AG08396 (cell line): ENCODE data around the gene DNAJC30.
"Not testable (repeated sequence)": the region's sequence is repeated elsewhere in the genome, so short reads cannot be mapped to it uniquely, and the experiment has no call there.

Source experiments
- DNase-seq: peaks from one replicate; pipeline ENCODE4 v3.0.0; 2012; ENCODE audit warnings: low spot score, mixed read lengths

Gene DNAJC30

GRCh38 chr7:73681031-73681430 is 2.2 kb downstream of the DNAJC30 start:
- DNase-seq = no peak

DNA sequence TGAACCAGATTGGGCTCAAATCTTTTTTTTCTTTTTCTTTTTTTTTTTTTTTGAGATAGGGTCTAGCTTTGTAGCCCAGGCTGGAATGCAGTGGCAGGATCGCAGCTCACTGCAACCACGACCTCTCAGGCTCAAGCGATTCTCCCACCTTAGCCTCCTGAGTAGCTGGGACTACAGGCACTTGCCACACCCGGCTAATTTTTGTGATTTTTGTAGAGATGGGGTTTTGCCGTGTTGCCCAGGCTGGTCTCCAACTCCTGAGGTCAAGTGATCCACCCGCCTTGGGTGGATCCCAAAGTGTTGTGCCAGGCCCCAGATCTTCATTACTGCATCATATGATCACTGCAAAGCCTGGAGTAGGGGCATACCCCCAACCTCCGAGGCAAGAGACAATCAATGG is 2.8 kb downstream of the DNAJC30 start:
- no peak for DNase-seq

GRCh38 chr7:73679709-73680108 is 3.5 kb downstream of the DNAJC30 start:
- DNase-seq = no peak

DNA sequence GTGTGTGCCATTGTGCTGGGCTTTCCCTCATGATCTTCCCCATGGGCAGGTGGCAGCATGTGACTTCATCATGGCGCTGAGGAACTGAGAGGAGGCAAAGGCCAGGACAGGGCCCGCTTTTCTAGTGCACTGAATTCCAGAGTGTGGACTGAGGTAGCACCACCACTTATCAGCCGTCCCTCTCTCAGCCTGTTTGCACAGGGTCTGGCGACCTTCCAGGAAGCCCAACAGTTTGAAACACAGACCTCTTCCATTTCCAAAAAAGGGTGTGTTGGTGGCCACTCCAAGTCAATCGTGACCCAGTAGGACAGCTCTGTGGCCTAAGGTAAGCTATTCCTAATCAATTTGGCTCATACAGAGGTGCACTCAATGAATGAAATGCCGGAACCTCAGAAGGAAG is 4.4 kb downstream of the DNAJC30 start:
- DNase-seq = no peak

DNA sequence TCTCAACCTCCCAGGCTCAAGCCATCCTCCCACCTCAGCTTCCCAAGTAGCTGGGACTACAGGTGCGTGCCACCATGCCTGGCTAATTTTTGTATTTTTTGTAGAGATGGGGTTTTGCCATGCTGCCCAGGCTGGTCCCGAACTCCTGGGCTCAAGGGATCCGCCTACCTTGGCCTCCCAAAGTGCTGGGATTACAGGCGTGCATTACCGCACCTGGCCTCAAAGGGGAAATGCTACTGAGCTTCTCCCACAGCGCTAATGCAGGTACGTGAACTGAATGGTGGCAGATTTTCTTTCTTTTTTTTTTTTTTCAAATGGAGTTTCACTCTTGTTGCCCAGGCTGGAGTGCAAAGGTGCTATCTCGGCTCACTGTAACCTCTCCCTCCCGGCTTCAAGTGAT is 7.2 kb downstream of the DNAJC30 start:
- not testable (repeated sequence) for DNase-seq

DNA sequence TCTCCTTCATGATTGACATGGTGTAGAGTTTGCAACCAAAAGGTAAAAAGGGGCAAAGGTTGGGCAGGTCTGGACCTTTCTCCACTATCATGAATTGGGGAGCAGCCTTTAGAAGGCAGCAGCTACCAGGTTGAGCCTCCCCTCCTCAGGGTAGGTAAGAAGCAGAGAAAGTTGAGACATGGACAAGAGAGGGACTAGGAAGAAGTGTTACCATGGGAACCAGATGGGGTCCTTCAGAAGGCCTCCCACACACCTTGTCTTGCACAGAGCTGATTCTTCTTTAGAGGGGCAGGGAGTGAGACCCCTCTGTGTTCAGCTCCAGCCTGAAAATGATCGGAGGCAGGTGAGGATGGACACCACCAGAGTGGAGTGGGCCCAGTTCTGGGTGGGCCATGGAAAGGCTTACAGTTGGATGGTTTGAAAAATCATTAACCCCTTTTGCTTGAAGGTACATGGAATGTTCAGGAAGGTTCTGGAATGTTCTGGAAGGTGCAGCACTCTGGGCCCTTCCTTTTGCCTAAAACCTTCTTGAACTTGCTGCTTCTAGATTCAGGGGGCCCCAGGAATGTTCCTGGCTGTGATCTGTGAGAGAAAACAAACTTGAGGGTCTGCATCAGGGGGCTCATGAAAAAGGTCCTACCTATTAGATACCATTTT is 8.7 kb downstream of the DNAJC30 start:
- DNase-seq = no peak

GRCh38 chr7:73671857-73672445 is 11.3 kb downstream of the DNAJC30 start:
- DNase-seq = no peak

- no peak for DNase-seq
These were observed 12.0 kb downstream of the DNAJC30 start for GRCh38 chr7:73671322-73671661.

GRCh38 chr7:73669858-73670385 is 13.3 kb downstream of the DNAJC30 start:
- DNase-seq = no peak

DNA sequence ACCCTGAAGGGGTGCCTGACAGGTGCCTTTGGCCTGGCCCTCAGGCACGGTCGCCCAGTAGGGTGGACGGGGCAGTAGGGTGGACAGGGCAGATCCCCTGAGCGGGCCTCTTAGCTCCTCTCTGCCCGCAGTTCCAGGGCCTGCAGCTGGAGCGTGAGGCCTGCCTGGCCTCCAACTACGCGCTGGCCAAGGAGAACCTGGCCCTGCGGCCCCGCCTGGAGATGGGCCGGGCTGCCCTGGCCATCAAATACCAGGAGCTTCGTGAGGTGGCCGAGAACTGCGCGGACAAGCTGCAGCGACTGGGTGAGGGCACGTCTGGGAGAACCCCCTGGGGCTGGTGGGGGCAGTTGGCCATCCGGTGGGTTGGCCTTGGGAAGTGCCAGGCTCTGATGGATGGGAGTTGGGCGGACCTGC is 14.0 kb downstream of the DNAJC30 start:
- no peak for DNase-seq

DNA sequence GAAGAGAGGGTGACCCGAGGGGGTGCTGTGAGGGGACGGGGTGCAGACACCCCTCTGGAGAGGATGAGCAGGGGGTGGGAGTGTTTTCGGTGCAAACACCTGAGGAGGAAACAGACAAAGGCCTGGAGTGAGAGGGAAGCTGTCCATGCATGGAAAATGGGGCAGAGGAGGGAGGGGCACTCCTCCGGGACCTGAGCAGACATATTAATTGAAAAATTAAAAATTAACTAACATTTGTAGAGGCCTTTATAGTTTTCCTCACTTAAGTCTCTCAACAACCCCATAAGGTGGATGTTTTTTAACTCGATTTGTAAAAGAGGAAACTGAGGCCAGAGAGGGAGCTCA is 14.4 kb downstream of the DNAJC30 start:
- no peak for DNase-seq

GRCh38 chr7:73668103-73668885 is 15.0 kb downstream of the DNAJC30 start:
- DNase-seq = peak; percentile 58

DNA sequence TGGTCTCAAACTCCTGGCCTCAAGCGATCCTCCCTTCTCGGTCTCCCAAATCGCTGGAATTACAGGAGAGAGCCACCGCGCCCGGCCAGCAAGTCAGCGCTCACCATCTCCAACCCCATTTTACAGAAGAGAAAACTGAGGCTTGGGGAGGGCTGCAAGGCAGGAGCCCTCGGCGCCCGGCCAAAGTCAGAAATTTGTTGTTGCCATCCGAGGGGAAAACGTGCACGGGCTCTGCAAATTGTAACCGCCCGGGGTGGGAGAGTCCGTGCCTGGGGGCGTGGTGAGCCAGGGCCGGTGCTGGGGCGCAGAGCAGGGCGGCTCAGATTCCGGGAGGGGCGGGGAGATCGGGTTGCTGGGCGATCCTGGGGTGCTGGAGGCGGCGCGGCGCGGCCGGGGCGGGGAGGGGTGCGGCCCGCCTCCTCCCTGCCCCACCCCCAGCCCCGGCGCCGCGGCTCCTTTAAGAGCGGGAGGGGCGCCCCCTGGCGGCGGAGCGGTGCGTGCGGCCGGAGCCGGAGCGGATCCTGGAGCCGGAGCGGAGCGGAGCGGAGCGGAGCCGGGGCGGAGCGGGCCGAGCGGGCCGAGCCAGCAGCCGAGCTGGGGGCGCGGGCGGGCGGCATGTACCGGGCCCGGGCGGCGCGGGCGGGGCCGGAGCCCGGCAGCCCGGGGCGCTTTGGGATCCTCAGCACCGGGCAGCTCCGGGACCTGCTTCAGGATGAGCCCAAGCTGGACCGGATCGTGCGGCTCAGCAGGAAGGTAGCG is 15.7 kb downstream of the DNAJC30 start, which contains the start of gene VPS37D:
VPS37D (plus strand) TSS at position 488 of the 759 bp plus-strand sequence; CDS start at position 616, 128 bp downstream.
- peak; percentile 98 for DNase-seq

GRCh38 chr7:73663033-73663432 is 20.2 kb downstream of the DNAJC30 start:
- DNase-seq = no peak

- DNase-seq = not testable (repeated sequence)
These were observed 22.7 kb downstream of the DNAJC30 start for GRCh38 chr7:73660594-73660993.

GRCh38 chr7:73659983-73660382 is 23.3 kb downstream of the DNAJC30 start:
- no peak for DNase-seq

- not testable (repeated sequence) for DNase-seq
These were observed 27.9 kb downstream of the DNAJC30 start for GRCh38 chr7:73655309-73655708.

DNA sequence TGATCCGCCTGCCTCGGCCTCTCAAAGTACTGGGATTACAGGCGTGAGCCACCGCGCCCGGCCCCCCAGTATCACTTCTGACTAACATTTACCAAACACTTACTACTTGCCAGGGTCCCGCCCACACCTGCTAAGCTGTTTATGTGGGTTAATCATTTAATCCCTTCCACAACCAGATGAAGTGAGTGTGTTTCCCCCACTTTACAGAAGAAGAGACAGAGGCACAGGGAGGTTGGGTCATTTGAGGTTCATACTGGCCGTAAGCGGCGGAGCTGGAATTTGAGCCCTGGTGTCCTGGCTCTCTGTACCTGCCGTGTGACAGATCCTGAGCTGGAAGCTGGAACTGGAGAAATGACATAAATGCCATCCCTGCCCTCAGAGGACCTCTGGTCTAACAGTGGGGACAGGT is 30.7 kb downstream of the DNAJC30 start:
- no peak for DNase-seq

DNA sequence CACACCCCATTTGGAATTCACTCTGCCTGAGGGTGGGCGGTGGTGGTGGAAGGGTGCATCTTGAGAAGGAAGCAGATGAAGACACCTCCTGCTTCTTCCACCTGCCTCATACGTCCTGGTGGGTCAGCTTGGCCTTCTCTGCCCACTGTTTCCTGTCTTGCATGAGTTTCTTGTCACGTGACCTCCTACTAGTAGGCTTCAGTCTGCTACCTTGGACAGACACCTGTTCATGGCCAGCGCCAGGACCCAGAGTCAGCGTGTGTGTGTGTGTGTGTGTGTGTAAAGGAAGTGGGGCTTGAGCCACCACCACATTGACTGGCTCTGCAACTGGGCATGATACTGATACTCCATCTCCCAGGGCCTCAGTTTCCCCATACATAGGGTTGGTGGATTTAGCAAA is 32.7 kb downstream of the DNAJC30 start:
- DNase-seq = no peak

DNA sequence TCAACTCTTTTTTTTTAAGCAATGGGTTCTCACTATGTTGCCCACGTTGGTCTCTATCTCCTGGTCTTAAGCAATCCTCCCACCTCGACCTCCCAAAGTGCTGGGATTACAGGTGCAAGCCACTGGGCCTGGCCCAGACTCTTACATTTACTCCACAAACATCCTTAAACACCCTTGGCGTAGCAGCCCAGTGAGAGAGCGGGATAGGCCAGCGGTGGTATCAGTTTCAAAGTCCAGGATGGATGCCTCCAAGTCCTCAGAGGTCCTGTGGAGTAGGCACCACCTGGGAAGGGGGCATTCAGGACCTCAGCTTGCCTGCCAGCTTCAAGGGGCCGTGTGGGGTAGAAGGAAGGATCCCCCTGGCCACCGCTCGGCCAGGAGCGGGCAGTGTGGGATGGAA is 33.7 kb downstream of the DNAJC30 start:
- no peak for DNase-seq

GRCh38 chr7:73648593-73649332 is 34.5 kb downstream of the DNAJC30 start:
- DNase-seq = no peak
